Aorta (tissue), 5 donors: ENCODE results near the gene PAFAH1B2. TPM values are rescaled to one million over a fixed set of nuclear protein-coding genes. Genes with fewer than 3 reads are reported as not detected.

Experiments
- ATAC-seq: fragments of 200-7000 bp; cut with Tn5 transposase; one replicate; pipeline ENCODE4 v1.9.1; 2022; ENCODE audit warnings: moderate library complexity; ENCODE audit not compliant: low FRiP score
- DNase-seq, 2 donors: peaks; one replicate each; pipeline ENCODE4 v3.0.0-alpha.2; 2020
- H3K27ac ChIP-seq, 2 donors: one replicate each; pipeline ENCODE4 v1.5.1; 2013; ENCODE audit warnings: low read length in 2 of 2, mild to moderate bottlenecking in 2 of 2, moderate library complexity in 2 of 2, control low read depth in 1 of 2, inconsistent platforms in 1 of 2, low read depth in 1 of 2
- H3K27me3 ChIP-seq, 2 donors: one replicate each; pipeline ENCODE4 v1.6.1; 2013; ENCODE audit warnings: control low read depth in 1 of 2, low read length in 1 of 2, mild to moderate bottlenecking in 1 of 2, moderate library complexity in 1 of 2; ENCODE audit not compliant: insufficient read depth in 2 of 2, control insufficient read depth in 1 of 2
- H3K36me3 ChIP-seq, 2 donors: one replicate each; pipeline ENCODE4 v1.6.1; 2013; ENCODE audit warnings: control low read depth in 1 of 2, low read length in 1 of 2, mild to moderate bottlenecking in 1 of 2; ENCODE audit not compliant: insufficient read depth in 2 of 2, control insufficient read depth in 1 of 2
- H3K4me1 ChIP-seq, 2 donors: one replicate each; pipeline ENCODE4 v1.6.1; 2013; ENCODE audit warnings: low read length in 2 of 2, control low read depth in 1 of 2, mild to moderate bottlenecking in 1 of 2, moderate library complexity in 1 of 2; ENCODE audit not compliant: insufficient read depth in 2 of 2, control insufficient read depth in 1 of 2
- H3K4me3 ChIP-seq, 2 donors: one replicate each; pipeline ENCODE4 v1.5.1; 2013; ENCODE audit warnings: low read length in 2 of 2, control low read depth in 1 of 2, mild to moderate bottlenecking in 1 of 2
- H3K9me3 ChIP-seq: one replicate; pipeline ENCODE4 v1.6.1; 2013; ENCODE audit warnings: mild to moderate bottlenecking, low read length; ENCODE audit not compliant: control insufficient read depth
- WGBS, 2 donors: extraction: QIAGEN DNeasy Blood & Tissue Kit; methylation state at CpG; one replicate each; pipeline ENCODE4 v1.1.7; 2013; 5-methylcytosine and 5-hydroxymethylcytosine counted together
- intact Hi-C, 2 donors: fragments of 100-400 bp; cut with DNase I; formaldehyde crosslinking; loops; one replicate each; pipeline versions ENCODE4 v1.14.2 to v1.15.0; 2022
- polyA plus RNA-seq, 2 donors: library from polyadenylated mRNA; stranded (reverse); fragments of 200-250 nt; gene quantifications; one replicate each; pipeline ENCODE4 v1.2.3, GENCODE V29; 2013
- total RNA-seq, 2 donors: library from RNA; stranded (reverse); fragmentation: NEBNext Ultra II Directional; extraction: Animal tissue kit (Norgen Biotek cat#: 25700); gene quantifications; one replicate each; pipeline ENCODE4 v1.2.1, GENCODE V29; 2021
- donor health status: healthy with polysubstance abuse.
- donor health status: Bipolar disorder and iron deficiency.
- donor health status: DM: no; HTN: no; CAD: no.
- donor health status: DM: no; HTN: no; CAD: no.
- donor health status: DM: yes; HTN: yes; CAD: no.

PAFAH1B2 gene
- total and polyA plus RNA-seq, 4 donors, result 18.2 to 73.5 (median 45.2) TPM

DNA sequence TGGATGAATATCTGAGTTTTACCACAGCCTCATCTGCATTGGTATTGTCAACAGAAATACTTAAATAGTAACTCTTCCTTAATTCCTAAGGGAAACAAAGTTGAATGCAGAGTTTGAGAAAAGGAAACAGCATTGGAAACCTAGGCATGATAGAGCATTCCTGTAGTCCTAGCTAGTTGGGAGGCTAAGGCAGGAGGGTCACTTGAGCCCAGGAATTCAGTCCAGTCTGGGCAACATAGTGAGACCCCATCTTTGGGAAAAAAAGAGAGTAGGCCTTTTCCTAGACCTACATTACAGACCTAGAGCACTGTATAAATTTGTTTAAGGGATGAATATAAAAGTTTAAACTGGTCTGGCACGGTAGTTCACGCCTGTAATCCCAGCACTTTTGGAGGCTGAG lies 13.4 kb downstream of the PAFAH1B2 start:
- no peaks in the 10 kb centered on the region for H3K4me1 ChIP-seq
- 93 to 100% methylated on average over 2 of the region's 2 CpGs for WGBS, 2 donors
- intact Hi-C loops, result no loop called here

DNA sequence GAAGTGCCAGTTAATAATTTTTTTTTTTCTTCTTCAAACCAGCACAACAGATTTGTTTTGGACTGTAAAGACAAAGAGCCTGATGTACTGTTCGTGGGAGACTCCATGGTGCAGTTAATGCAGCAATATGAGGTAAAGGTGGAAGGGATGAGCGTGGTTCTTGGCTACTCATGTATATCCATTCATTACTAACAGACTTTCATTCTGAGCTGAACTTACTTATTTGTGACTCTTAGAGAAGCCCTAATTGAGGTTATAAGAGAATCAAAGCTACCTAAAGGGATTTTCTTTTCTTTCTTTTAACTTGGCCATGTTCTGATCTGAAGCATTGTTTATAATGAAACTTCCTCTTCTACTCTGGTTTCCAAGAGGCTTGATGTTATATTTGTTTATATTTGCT lies 15.8 kb downstream of the PAFAH1B2 start:
- 75 to 82% methylated on average over 2 of the region's 2 CpGs for WGBS, 2 donors
- Histone ChIP-seq H3K4me1 (no peaks in the 10 kb centered on the region), H3K36me3 (peaks cover 4 to 6% of the 10 kb centered on the region in 2 donors)

More for the DNA sequence above, 13.4 kb downstream of the PAFAH1B2 start:
- H3K9me3 ChIP-seq, result no peaks in the 10 kb centered on the region
- ATAC-seq (no peak), DNase-seq (no peak)
- H3K27me3 ChIP-seq, result no peaks in the 10 kb centered on the region
- peaks cover 2 to 4% of the 10 kb centered on the region in 2 donors for H3K36me3 ChIP-seq
- no peak overlapping the region for H3K4me3 ChIP-seq
- H3K27ac ChIP-seq, result no peak overlapping the region

DNA sequence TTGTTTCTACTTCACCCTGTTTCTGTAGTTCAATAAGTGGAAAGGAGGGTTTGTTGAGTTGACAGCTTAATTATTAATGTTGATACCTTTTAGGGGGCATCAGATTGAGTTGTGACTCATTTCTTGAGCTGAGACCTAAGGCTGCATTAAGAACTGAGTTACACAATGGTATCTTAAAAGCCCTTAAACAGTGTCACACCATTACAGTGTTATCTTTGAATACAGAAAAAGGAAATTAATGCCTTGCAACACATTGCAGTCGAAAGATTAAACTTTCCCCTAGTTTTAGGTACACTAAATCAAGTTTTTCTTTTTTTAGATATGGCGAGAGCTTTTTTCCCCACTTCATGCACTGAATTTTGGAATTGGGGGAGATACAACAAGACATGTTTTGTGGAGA lies 16.7 kb downstream of the PAFAH1B2 start:
- Histone ChIP-seq H3K9me3 (no peaks in the 10 kb centered on the region), H3K36me3 (peaks cover 4 to 6% of the 10 kb centered on the region in 2 donors), H3K27ac (no peak overlapping the region), H3K4me1 (peaks cover 0 to 1% of the 10 kb centered on the region in 2 donors), H3K27me3 (no peaks in the 10 kb centered on the region), H3K4me3 (no peak overlapping the region)
- DNase-seq (no peak), ATAC-seq (no peak)
- WGBS, 2 donors, result 60 to 64% methylated on average over 2 of the region's 2 CpGs
- intact Hi-C loops, result no loop called here

More for the DNA sequence above, 15.8 kb downstream of the PAFAH1B2 start:
- Histone ChIP-seq H3K27me3 (no peaks in the 10 kb centered on the region), H3K27ac (no peak overlapping the region), H3K9me3 (no peaks in the 10 kb centered on the region), H3K4me3 (no peak overlapping the region)
- no peak for ATAC-seq
- no peak for DNase-seq
- intact Hi-C loops, result no loop called here

DNA sequence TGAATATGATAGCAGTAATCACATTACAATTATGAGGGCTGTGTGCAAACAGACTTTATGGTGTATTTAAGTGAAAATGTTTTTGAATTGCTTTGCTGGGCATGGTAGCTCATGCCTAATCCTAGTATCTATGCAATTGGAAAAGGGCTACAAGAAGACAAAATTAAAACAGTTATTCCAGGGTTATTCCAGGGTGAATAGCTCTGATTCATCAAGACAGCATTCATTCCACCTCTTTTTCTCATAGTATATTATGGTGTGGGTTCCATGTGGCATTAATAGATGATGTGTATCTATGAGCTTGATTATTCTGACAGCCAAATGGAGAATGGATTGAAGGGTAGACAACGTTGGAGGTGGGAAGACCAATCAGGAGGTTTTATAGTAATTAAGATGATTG lies 22.4 kb downstream of the PAFAH1B2 start:
- Histone ChIP-seq H3K9me3 (no peaks in the 10 kb centered on the region), H3K36me3 (peaks cover 4 to 6% of the 10 kb centered on the region in 2 donors), H3K4me1 (peaks cover 0 to 1% of the 10 kb centered on the region in 2 donors), H3K27me3 (no peaks in the 10 kb centered on the region), H3K4me3 (no peak overlapping the region), H3K27ac (no peak overlapping the region)
- intact Hi-C loops, result no loop called here
- 50 to 58% methylated on average over 1 of the region's 1 CpG for WGBS, 2 donors
- DNase-seq (no peak), ATAC-seq (no peak)

DNA sequence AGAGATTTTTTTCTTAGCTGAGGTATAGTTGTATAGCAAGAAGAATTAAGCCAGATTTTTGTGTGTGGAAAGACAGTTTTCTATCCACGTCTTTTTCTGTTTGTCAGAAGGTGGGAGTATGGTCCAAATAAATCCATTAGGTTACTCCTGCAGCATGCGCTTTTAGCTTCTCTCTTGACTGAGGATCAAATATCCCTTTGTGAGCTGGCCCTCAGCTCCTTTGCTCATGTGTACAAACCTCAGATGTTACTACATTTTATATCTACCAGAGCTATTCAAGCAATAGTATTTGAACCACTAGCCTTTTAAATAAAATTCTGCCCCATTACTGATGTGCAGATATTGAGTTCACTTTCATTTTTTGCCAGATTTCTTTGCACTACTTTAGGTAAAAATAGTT lies 25.6 kb downstream of the PAFAH1B2 start:
- H3K4me1 ChIP-seq, result peaks cover 0 to 1% of the 10 kb centered on the region in 2 donors
- no peak overlapping the region for H3K27ac ChIP-seq
- no peaks in the 10 kb centered on the region for H3K27me3 ChIP-seq
- ATAC-seq, result no peak
- H3K4me3 ChIP-seq, result no peak overlapping the region
- 68 to 69% methylated on average over 2 of the region's 2 CpGs for WGBS, 2 donors
- intact Hi-C loops, result no loop called here
- H3K9me3 ChIP-seq, result no peaks in the 10 kb centered on the region
- no peaks in the 10 kb centered on the region for H3K36me3 ChIP-seq
- DNase-seq, result no peak

DNA sequence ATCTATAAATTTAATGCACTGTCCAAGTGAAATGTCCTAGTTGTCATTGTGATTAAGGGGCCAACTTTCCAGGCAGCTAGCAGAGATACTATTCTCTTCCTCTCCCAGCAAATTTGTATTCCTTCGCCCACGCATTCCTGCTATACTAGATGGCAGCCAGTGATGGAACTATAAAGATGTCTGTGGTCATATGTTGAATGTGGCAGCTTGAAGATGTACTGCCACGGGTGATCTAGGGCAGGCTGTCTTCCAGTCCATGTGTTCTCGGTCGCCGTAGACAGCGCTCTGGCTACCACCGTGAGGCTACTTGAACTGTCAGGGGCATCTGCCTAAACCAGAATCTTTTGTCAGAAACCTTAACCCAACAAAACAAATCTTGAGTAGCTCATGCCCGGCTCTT lies 26.1 kb downstream of the PAFAH1B2 start:
- ATAC-seq, result no peak
- no peaks in the 10 kb centered on the region for H3K36me3 ChIP-seq
- no peaks in the 10 kb centered on the region for H3K27me3 ChIP-seq
- H3K4me3 ChIP-seq, result no peak overlapping the region
- H3K9me3 ChIP-seq, result no peaks in the 10 kb centered on the region
- intact Hi-C loops, result no loop called here
- WGBS, 2 donors, result 71% methylated on average over 9 of the region's 9 CpGs
- H3K27ac ChIP-seq, result no peak overlapping the region
- no peak for DNase-seq
- peaks cover 0 to 1% of the 10 kb centered on the region in 2 donors for H3K4me1 ChIP-seq

DNA sequence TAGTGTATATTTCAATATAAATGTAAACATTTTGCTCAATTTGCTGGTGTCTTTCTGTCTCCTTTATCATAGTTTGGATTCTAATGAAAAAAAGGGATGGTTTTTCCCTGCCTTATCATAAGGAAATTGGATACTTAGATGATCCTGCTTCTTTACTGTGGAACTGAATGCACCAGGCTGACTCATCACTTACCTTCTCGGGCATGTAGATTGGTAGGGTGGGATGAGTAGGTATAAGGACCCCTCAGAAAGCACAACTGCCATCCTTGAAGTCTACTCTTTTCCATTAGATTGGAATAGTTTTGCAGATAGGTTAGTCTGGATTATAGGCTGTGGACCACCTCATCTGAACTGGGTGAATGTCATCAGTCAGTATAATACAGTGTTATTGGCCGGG lies 26.9 kb downstream of the PAFAH1B2 start:
- Histone ChIP-seq H3K4me3 (no peak overlapping the region), H3K4me1 (no peaks in the 10 kb centered on the region), H3K27ac (no peak overlapping the region), H3K9me3 (no peaks in the 10 kb centered on the region), H3K36me3 (no peaks in the 10 kb centered on the region), H3K27me3 (no peaks in the 10 kb centered on the region)
- ATAC-seq (no peak), DNase-seq (no peak)
- intact Hi-C loops, result no loop called here
- 84 to 92% methylated on average over 2 of the region's 2 CpGs for WGBS, 2 donors

DNA sequence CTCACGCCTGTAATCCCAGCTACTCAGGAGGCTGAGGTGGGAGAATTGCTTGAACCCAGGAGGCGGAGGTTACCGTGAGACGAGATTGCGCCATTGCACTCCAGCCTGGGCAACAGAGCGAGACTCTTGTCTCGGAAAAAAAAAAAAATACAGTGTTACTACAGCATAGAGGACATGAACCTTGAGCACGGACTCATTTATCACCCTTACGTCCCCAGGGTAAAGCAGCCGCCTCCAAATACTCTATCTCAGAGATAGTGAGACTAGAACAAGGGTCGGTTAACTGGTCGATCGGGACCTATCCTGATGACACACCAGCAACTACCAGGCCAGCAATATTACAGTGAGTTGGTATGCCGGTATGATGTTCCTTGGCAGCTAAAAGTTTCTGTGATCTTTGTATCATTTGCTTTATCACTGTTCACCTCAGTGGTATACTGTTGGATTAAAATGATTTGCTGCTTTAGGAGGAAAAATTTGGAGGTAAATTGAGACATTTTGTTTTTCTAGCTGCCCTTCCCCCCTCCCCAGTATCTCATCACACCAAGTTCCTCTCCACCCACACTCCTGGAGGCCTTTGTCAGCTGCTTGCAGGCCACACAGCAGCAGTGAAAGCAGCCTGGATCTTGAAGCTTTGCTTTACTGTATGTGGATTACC lies 27.4 kb downstream of the PAFAH1B2 start:
- H3K27me3 ChIP-seq, result no peaks in the 10 kb centered on the region
- H3K4me1 ChIP-seq, result no peaks in the 10 kb centered on the region
- 70 to 74% methylated on average over 14 of the region's 14 CpGs for whole genome bisulfite sequencing, 2 donors
- no peaks in the 10 kb centered on the region for H3K36me3 ChIP-seq
- intact Hi-C loops, result no loop called here
- DNase-seq (no peak), ATAC-seq (peak; percentile 42)
- no peak overlapping the region for H3K27ac ChIP-seq
- H3K9me3 ChIP-seq, result no peaks in the 10 kb centered on the region
- no peak overlapping the region for H3K4me3 ChIP-seq

DNA sequence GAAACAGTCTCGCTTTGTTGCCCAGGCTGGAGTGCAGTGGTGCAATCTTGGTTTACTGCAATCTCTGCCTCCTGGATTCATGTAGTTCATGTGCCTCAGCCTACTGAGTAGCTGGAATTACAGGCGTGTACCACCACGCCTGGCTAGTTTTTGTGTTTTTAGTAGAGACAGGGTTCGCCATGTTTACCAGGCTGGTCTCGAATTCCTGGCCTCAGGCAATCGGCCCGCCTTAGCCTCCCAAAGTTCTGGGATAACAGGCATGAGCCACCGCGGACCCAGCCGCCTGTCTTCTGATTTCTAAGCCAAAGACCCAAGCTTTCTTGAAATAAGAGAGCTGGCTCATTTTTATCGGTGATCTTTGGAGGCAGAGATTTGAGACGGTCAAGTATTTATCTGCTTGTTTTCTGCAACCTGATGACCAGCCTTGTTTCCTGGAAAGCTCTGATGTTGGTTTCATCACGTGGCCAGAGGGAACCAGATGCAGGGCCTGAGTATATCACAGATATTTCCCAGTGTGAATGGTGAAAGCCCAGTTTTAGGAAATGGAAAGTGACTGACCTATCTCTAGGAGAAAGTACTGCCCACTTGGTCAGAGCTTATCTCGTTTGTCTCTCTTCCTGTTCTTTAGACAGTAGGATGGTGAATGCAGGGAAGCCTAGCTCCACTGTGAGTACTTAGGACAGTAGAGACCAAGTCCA lies 28.8 kb downstream of the PAFAH1B2 start:
- DNase-seq (no peak), ATAC-seq (peak; percentile 23)
- intact Hi-C loops, result no loop called here
- Histone ChIP-seq H3K36me3 (no peaks in the 10 kb centered on the region), H3K9me3 (no peaks in the 10 kb centered on the region), H3K4me3 (no peak overlapping the region), H3K27me3 (no peaks in the 10 kb centered on the region), H3K27ac (no peak overlapping the region), H3K4me1 (no peaks in the 10 kb centered on the region)
- 70 to 75% methylated on average over 14 of the region's 14 CpGs for WGBS, 2 donors
